DND-41 (cell line): ENCODE measurements around the gene FBN1.

Experiments
- ATAC-seq: fragments of 200-7000 bp; cut with Tn5 transposase; 3 replicates; pipeline ENCODE4 v1.9.1; 2021; ENCODE audit warnings: low read depth; ENCODE audit not compliant: insufficient read depth
- DNase-seq: peaks from one replicate; pipeline ENCODE4 v3.0.0-alpha.2; 2020
- H2AFZ ChIP-seq: 2 replicates; pipeline ENCODE4 v1.6.0; 2012; ENCODE audit warnings: low read depth, low read length
- H3K27ac ChIP-seq: 2 replicates; pipeline ENCODE4 v1.5.1; 2012; ENCODE audit warnings: low read length, inconsistent platforms
- H3K27me3 ChIP-seq: fragments of 200-600 bp; sonication (generic); 2 replicates; pipeline ENCODE4 v1.6.0; 2012; ENCODE audit warnings: low read length, mild to moderate bottlenecking, inconsistent platforms; ENCODE audit not compliant: insufficient read depth, poor library complexity
- H3K36me3 ChIP-seq: 2 replicates; pipeline ENCODE4 v1.5.1; 2012; ENCODE audit warnings: low read length, inconsistent platforms; ENCODE audit not compliant: insufficient read depth
- H3K4me1 ChIP-seq: 2 replicates; pipeline ENCODE4 v1.5.1; 2012; ENCODE audit warnings: mild to moderate bottlenecking, low read length; ENCODE audit not compliant: insufficient read depth
- H3K4me2 ChIP-seq: 2 replicates; pipeline ENCODE4 v1.6.0; 2012; ENCODE audit warnings: mild to moderate bottlenecking, moderate library complexity, low read length, inconsistent platforms; ENCODE audit not compliant: insufficient read depth
- H3K4me3 ChIP-seq, 2 experiments: fragments of 200-600 bp in 1 of 2; shearing (Covaris generic) in 1 of 2; 2 replicates each; pipeline ENCODE4 v1.5.1; 2012 to 2016; ENCODE audit warnings: inconsistent platforms in 2 of 2, low read length in 2 of 2, mild to moderate bottlenecking in 2 of 2, low read depth in 1 of 2, moderate library complexity in 1 of 2
- H3K79me2 ChIP-seq: 2 replicates; pipeline ENCODE4 v1.6.0; 2012; ENCODE audit warnings: low read length, inconsistent platforms; ENCODE audit not compliant: insufficient read depth
- H3K9ac ChIP-seq: 2 replicates; pipeline ENCODE4 v1.6.0; 2012; ENCODE audit warnings: low read depth, mild to moderate bottlenecking, inconsistent platforms, low read length, moderate library complexity
- H3K9me3 ChIP-seq: 2 replicates; pipeline ENCODE4 v1.5.1; 2012; ENCODE audit warnings: low read length, moderate library complexity, mild to moderate bottlenecking, inconsistent platforms; ENCODE audit not compliant: insufficient read depth, severe bottlenecking
- H4K20me1 ChIP-seq: 2 replicates; pipeline ENCODE4 v1.6.0; 2012; ENCODE audit warnings: low read length; ENCODE audit not compliant: insufficient read depth
- EZH2 ChIP-seq: IDR thresholded peaks from 3 replicates; pipeline ENCODE4 v1.6.1; 2012; ENCODE audit warnings: borderline replicate concordance, low read depth, mild to moderate bottlenecking, moderate library complexity, low read length, inconsistent platforms; ENCODE audit not compliant: severe bottlenecking
- TF ChIP-seq, protein P1 (sequence below): IDR thresholded peaks from 2 replicates; pipeline ENCODE4 v1.5.1; 2012; ENCODE audit warnings: borderline replicate concordance, low read length, moderate library complexity, mild to moderate bottlenecking; ENCODE audit not compliant: poor library complexity, severe bottlenecking; ENCODE audit errors: extremely low read depth

Gene FBN1

DNA sequence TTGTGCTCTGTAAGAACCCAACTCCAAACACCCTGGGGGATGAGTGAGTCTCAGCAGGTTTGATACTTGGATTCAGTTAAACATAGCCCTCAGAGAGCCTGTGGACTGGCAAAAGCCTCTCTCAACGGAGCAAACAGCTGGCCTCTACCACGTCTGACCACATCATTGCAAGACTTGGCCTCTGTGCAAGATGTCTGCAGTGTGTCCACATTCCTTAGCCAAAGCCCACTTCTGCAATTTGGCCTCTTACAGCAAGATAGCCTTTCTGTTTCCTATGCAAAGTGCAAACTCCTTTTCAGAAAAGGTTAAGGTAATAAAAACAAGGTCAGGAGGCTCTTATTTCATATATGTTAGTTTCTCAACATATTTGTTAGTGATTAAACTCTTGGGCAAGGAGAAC is 27.9 kb downstream of the FBN1 start:
- no peak overlapping the region for H3K4me3 ChIP-seq
- no peak for TF ChIP-seq EZH2
- TF ChIP-seq, protein P1, sequence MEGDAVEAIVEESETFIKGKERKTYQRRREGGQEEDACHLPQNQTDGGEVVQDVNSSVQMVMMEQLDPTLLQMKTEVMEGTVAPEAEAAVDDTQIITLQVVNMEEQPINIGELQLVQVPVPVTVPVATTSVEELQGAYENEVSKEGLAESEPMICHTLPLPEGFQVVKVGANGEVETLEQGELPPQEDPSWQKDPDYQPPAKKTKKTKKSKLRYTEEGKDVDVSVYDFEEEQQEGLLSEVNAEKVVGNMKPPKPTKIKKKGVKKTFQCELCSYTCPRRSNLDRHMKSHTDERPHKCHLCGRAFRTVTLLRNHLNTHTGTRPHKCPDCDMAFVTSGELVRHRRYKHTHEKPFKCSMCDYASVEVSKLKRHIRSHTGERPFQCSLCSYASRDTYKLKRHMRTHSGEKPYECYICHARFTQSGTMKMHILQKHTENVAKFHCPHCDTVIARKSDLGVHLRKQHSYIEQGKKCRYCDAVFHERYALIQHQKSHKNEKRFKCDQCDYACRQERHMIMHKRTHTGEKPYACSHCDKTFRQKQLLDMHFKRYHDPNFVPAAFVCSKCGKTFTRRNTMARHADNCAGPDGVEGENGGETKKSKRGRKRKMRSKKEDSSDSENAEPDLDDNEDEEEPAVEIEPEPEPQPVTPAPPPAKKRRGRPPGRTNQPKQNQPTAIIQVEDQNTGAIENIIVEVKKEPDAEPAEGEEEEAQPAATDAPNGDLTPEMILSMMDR: no peak
- no peak for DNase-seq

DNA sequence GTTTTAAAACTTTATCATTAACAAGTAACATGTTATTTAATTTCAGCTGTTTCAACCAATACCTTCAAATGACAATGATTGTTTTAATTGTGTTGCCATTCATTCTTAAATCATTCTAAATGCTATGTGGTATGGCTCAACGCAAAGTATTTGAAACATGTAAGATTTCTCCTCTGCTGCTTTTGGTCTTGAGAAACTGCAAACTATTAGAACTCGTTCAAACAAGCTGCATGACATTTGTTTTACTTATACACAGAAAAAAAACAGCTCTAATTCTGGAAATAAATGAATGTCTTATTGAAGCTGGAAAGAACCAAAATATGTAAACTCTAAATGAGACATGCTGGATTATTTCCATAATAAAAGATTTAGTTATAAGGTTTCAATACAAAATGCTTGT is 29.3 kb downstream of the FBN1 start:
- Histone ChIP-seq H3K79me2 (no peaks in the 10 kb centered on the region), H3K4me1 (no peaks in the 10 kb centered on the region), H3K27me3 (no peaks in the 10 kb centered on the region), H4K20me1 (no peaks in the 10 kb centered on the region), H3K4me2 (no peak overlapping the region), H3K27ac (no peak overlapping the region), H3K9ac (no peak overlapping the region), H3K4me3 (no peak overlapping the region), H2AFZ (no peak overlapping the region), H3K9me3 (no peaks in the 10 kb centered on the region), H3K36me3 (no peaks in the 10 kb centered on the region)
- TF ChIP-seq, protein P1: no peak
- no peak for TF ChIP-seq EZH2
- DNase-seq: no peak
- ATAC-seq: no peak

More for the DNA sequence above, 27.9 kb downstream of the FBN1 start:
- no peaks in the 10 kb centered on the region for H3K4me1 ChIP-seq
- H2AFZ ChIP-seq: no peak overlapping the region
- no peak overlapping the region for H3K4me2 ChIP-seq
- no peaks in the 10 kb centered on the region for H3K9me3 ChIP-seq
- H3K27me3 ChIP-seq: no peaks in the 10 kb centered on the region
- no peak for ATAC-seq
- no peaks in the 10 kb centered on the region for H4K20me1 ChIP-seq
- H3K9ac ChIP-seq: no peak overlapping the region
- no peak overlapping the region for H3K27ac ChIP-seq
- no peaks in the 10 kb centered on the region for H3K36me3 ChIP-seq
- no peaks in the 10 kb centered on the region for H3K79me2 ChIP-seq

DNA sequence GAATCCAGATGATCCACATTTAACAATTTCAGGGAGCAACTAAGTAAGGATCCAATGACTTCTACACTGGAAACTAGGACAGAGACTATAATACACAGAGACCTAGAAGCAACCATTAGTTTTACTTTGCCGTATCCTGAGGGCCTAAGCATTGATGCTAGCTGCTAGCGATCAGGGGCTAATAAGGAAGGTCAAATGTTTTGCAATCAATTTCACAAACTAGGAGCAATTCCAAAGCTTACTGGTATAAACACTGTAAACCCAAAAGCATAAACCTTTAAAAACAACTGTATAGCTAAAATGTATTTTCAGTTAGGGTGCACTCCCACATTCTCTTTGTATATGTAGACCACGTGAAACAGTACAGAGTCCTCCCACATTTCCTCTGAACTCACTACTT is 31.5 kb downstream of the FBN1 start:
- no peak overlapping the region for H3K27ac ChIP-seq
- ATAC-seq (no peak), DNase-seq (no peak)
- H3K9me3 ChIP-seq: no peaks in the 10 kb centered on the region
- no peaks in the 10 kb centered on the region for H3K79me2 ChIP-seq
- no peak overlapping the region for H3K4me3 ChIP-seq
- no peak overlapping the region for H3K9ac ChIP-seq
- no peak overlapping the region for H3K4me2 ChIP-seq
- TF ChIP-seq, protein P1: no peak
- no peak for TF ChIP-seq EZH2
- H3K4me1 ChIP-seq: no peaks in the 10 kb centered on the region
- H3K27me3 ChIP-seq: no peaks in the 10 kb centered on the region
- no peak overlapping the region for H2AFZ ChIP-seq
- H4K20me1 ChIP-seq: no peaks in the 10 kb centered on the region
- no peaks in the 10 kb centered on the region for H3K36me3 ChIP-seq

DNA sequence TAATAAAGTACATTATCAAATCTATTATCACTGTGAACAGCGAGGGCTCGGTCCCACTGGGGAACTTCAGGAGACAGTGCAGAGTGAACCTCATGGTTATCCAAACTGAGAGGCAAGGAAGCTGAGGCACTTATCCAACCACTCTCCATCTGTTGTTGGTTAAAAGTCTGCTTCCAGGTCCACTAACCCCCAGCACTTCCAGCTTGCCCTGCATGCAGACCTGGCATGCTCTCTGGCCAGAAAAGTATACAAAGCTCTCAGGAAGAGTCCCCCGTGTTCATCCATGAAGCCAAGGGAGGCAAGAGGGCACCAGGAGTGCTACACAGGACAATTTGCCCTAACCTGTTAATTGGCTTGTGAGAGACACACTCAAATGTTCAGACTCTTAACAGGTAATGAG is 36.0 kb downstream of the FBN1 start:
- Histone ChIP-seq H3K27ac (no peak overlapping the region), H3K36me3 (no peaks in the 10 kb centered on the region)

More for the DNA sequence above, 36.0 kb downstream of the FBN1 start:
- Histone ChIP-seq H2AFZ (no peak overlapping the region), H4K20me1 (no peaks in the 10 kb centered on the region), H3K9me3 (no peaks in the 10 kb centered on the region), H3K27me3 (no peaks in the 10 kb centered on the region), H3K4me3 (no peak overlapping the region), H3K79me2 (no peaks in the 10 kb centered on the region), H3K9ac (no peak overlapping the region), H3K4me2 (no peak overlapping the region), H3K4me1 (no peaks in the 10 kb centered on the region)
- ATAC-seq: no peak
- no peak for DNase-seq
- no peak for TF ChIP-seq EZH2
- TF ChIP-seq, protein P1: no peak
